ENCODE data around the gene GTF2A1L. TPM values are rescaled to one million over a fixed set of nuclear protein-coding genes. Genes with fewer than 3 reads are reported as not detected.

GTF2A1L gene
- total RNA-seq, 1 donor from 2014 or later = not detected

Other genes with a start within 250 kb of the GTF2A1L start
- 26.8 TPM for gene PPP1R21, start 177.1 kb upstream of the GTF2A1L start, total RNA-seq
- 163 TPM for gene STON1, start 87.7 kb upstream of the GTF2A1L start, total RNA-seq
- gene LHCGR, start 137.9 kb downstream of the GTF2A1L start, total RNA-seq = 1.7 TPM

Measured in mesenteric fat pad (tissue), 1 donor.